Measurements from ENCODE around the gene WDR1. TPM values are rescaled to one million over a fixed set of nuclear protein-coding genes. Genes with fewer than 3 reads are reported as not detected.
A peak's percentile ranks its signal among the peaks of the same experiment; 100 is the strongest.

Gene WDR1
- total RNA-seq, 1 experiment from 2014 or later, result 246 TPM

- Mint-ChIP-seq H3K4me3 (ENCODE audit: unreplicated experiment) (no peak overlapping the region), H3K27ac (ENCODE audit: low read depth, unreplicated experiment) (no peak overlapping the region), H3K4me1 (ENCODE audit: insufficient read depth, unreplicated experiment) (no peaks in the 10 kb centered on the region), H3K27me3 (ENCODE audit: insufficient read depth, unreplicated experiment) (peaks cover 9% of the 10 kb centered on the region), H3K9me3 (ENCODE audit: unreplicated experiment) (no peaks in the 10 kb centered on the region), H3K36me3 (ENCODE audit: insufficient read depth, unreplicated experiment) (no peaks in the 10 kb centered on the region)
- no peak for DNase-seq (ENCODE audit: unreplicated experiment)
- ChIA-PET POLR2A (interaction anchor here (1.1 kb wide), 1 partner anchor 26 kb away, joined by 5 read pairs; the partner anchor contains the start of gene WDR1), CTCF (no interaction called here)
- TF ChIP-seq CTCF (IDR thresholded peaks at IDR 0.05; ENCODE audit: unreplicated experiment), result no peak
- no TSS peak for BruUV-seq (replicated peaks)
- intact Hi-C loops (cut with micrococcal nuclease), result no loop called here
Observed at GRCh38 chr4:10143171-10143570, 26.6 kb upstream of the WDR1 start.

- ChIA-PET POLR2A (interaction anchor here (1.6 kb wide), 1 partner anchor 24 kb away, joined by 6 read pairs; the partner anchor contains the start of gene WDR1), CTCF (interaction anchor here (0.5 to 1.6 kb wide), 3 partner anchors 12 to 283 kb away, joined by 3 to 6 read pairs (median 4); no protein-coding TSS in a partner anchor)
- intact Hi-C loops (cut with micrococcal nuclease), result no loop called here
- Mint-ChIP-seq H3K27me3 (ENCODE audit: insufficient read depth, unreplicated experiment) (peaks cover 9% of the 10 kb centered on the region), H3K27ac (ENCODE audit: low read depth, unreplicated experiment) (no peak overlapping the region), H3K36me3 (ENCODE audit: insufficient read depth, unreplicated experiment) (no peaks in the 10 kb centered on the region), H3K4me3 (ENCODE audit: unreplicated experiment) (no peak overlapping the region), H3K4me1 (ENCODE audit: insufficient read depth, unreplicated experiment) (no peaks in the 10 kb centered on the region), H3K9me3 (ENCODE audit: unreplicated experiment) (no peaks in the 10 kb centered on the region)
- BruUV-seq (replicated peaks), result no TSS peak
- DNase-seq (ENCODE audit: unreplicated experiment), result no peak
- no peak for TF ChIP-seq CTCF (IDR thresholded peaks at IDR 0.05; ENCODE audit: unreplicated experiment)
Observed at GRCh38 chr4:10140866-10141759, 24.5 kb upstream of the WDR1 start.

GRCh38 chr4:10139518-10139917 is 22.9 kb upstream of the WDR1 start:
- ChIA-PET POLR2A (no interaction called here), CTCF (interaction anchor here (0.6 kb wide), 1 partner anchor 1392 kb away, joined by 3 read pairs; no protein-coding TSS in a partner anchor)
- Mint-ChIP-seq H3K27ac (ENCODE audit: low read depth, unreplicated experiment) (no peak overlapping the region), H3K4me3 (ENCODE audit: unreplicated experiment) (no peak overlapping the region), H3K9me3 (ENCODE audit: unreplicated experiment) (no peaks in the 10 kb centered on the region), H3K36me3 (ENCODE audit: insufficient read depth, unreplicated experiment) (no peaks in the 10 kb centered on the region), H3K4me1 (ENCODE audit: insufficient read depth, unreplicated experiment) (no peaks in the 10 kb centered on the region), H3K27me3 (ENCODE audit: insufficient read depth, unreplicated experiment) (peaks cover 9% of the 10 kb centered on the region)
- no peak for TF ChIP-seq CTCF (IDR thresholded peaks at IDR 0.05; ENCODE audit: unreplicated experiment)
- no TSS peak for BruUV-seq (replicated peaks)
- DNase-seq (ENCODE audit: unreplicated experiment), result no peak
- intact Hi-C loops (cut with micrococcal nuclease), result no loop called here

- no peaks in the 10 kb centered on the region for H3K36me3 Mint-ChIP-seq (ENCODE audit: insufficient read depth, unreplicated experiment)
- H3K4me3 Mint-ChIP-seq (ENCODE audit: unreplicated experiment), result no peak overlapping the region
- POLR2A ChIA-PET, result no interaction called here
- no peaks in the 10 kb centered on the region for H3K27me3 Mint-ChIP-seq (ENCODE audit: insufficient read depth, unreplicated experiment)
- TF ChIP-seq CTCF (IDR thresholded peaks at IDR 0.05; ENCODE audit: unreplicated experiment), result no peak
- DNase-seq (ENCODE audit: unreplicated experiment), result peak; percentile 24
- intact Hi-C loops (cut with micrococcal nuclease), result no loop called here
- CTCF ChIA-PET, result interaction anchor here (1.0 kb wide), 1 partner anchor 16 kb away, joined by 3 read pairs; no protein-coding TSS in a partner anchor
- no peaks in the 10 kb centered on the region for H3K9me3 Mint-ChIP-seq (ENCODE audit: unreplicated experiment)
- no peak overlapping the region for H3K27ac Mint-ChIP-seq (ENCODE audit: low read depth, unreplicated experiment)
- H3K4me1 Mint-ChIP-seq (ENCODE audit: insufficient read depth, unreplicated experiment), result no peaks in the 10 kb centered on the region
- no TSS peak for BruUV-seq (replicated peaks)
Observed at GRCh38 chr4:10135260-10135659, 18.7 kb upstream of the WDR1 start.
